Kidney epithelial cell (primary cell): ENCODE data around the gene POLR3E. TPM values are rescaled to one million over a fixed set of nuclear protein-coding genes. Genes with fewer than 3 reads are reported as not detected.

Experiments
- DNase-seq: peaks from one replicate; pipeline ENCODE4 v3.0.0-alpha.2; 2010; ENCODE audit warnings: low read depth
- H3K27me3 ChIP-seq: 2 replicates; pipeline ENCODE4 v1.6.0; 2011; ENCODE audit warnings: low read length; ENCODE audit not compliant: control insufficient read depth, insufficient read depth
- H3K36me3 ChIP-seq: 2 replicates; pipeline ENCODE4 v1.5.1; 2011; ENCODE audit warnings: low read length; ENCODE audit not compliant: control insufficient read depth, insufficient read depth
- H3K4me3 ChIP-seq: 2 replicates; pipeline ENCODE4 v1.5.1; 2011; ENCODE audit warnings: low read depth, mild to moderate bottlenecking, control low read depth, low read length
- total RNA-seq: library from RNA; depleted of rRNA; stranded (reverse); fragments of >200 nt; gene quantifications from 2 replicates; pipeline ENCODE4 v1.2.3, GENCODE V29; 2015
- TF ChIP-seq, protein P1 (sequence below): IDR thresholded peaks from 2 replicates; pipeline ENCODE4 v1.5.1; 2011; ENCODE audit warnings: mild to moderate bottlenecking, moderate library complexity, low read length, control low read depth, inconsistent platforms; ENCODE audit not compliant: insufficient read depth, poor library complexity, severe bottlenecking

Gene POLR3E
- total RNA-seq, 1 donor from 2014 or later, result 39.4 TPM

DNA sequence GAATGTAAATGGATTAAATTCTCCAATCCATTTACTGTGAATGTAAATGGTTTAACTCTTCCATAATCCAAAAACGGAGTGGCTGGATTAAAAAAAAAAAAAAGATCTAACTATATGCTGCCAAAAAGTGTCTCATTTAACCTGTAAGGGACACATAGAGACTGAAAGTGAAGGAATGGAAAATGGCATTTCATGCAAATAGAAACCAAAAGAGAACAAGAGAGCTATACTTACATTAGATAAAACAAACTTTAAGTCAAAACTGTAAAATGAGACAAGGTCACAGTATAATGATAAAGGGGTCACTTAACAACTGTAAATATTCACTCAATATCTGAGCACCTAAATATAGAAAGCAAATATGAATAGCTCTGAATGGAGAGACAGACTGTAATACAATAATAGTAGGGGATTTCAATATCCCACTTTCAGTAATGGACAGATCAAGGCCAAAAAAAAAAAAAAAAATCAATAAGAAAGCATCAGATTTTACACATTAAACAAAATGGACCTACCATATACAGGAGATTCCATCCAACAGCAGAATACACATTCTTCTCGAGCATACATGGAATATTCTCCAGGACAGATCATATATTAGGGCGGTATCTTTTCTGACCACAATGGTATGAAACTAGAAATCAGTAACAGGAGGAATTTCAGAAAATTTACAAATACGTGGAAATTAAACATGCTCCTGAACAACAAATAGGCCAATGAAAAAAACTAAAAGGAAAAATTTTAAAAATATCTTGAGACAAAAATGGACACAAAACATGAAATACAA lies 40.8 kb downstream of the POLR3E start:
- H3K36me3 ChIP-seq, result peaks cover 2% of the 10 kb centered on the region
- no peak for DNase-seq
- TF ChIP-seq, protein P1, sequence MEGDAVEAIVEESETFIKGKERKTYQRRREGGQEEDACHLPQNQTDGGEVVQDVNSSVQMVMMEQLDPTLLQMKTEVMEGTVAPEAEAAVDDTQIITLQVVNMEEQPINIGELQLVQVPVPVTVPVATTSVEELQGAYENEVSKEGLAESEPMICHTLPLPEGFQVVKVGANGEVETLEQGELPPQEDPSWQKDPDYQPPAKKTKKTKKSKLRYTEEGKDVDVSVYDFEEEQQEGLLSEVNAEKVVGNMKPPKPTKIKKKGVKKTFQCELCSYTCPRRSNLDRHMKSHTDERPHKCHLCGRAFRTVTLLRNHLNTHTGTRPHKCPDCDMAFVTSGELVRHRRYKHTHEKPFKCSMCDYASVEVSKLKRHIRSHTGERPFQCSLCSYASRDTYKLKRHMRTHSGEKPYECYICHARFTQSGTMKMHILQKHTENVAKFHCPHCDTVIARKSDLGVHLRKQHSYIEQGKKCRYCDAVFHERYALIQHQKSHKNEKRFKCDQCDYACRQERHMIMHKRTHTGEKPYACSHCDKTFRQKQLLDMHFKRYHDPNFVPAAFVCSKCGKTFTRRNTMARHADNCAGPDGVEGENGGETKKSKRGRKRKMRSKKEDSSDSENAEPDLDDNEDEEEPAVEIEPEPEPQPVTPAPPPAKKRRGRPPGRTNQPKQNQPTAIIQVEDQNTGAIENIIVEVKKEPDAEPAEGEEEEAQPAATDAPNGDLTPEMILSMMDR, result no peak
- no peak overlapping the region for H3K4me3 ChIP-seq
- no peaks in the 10 kb centered on the region for H3K27me3 ChIP-seq

DNA sequence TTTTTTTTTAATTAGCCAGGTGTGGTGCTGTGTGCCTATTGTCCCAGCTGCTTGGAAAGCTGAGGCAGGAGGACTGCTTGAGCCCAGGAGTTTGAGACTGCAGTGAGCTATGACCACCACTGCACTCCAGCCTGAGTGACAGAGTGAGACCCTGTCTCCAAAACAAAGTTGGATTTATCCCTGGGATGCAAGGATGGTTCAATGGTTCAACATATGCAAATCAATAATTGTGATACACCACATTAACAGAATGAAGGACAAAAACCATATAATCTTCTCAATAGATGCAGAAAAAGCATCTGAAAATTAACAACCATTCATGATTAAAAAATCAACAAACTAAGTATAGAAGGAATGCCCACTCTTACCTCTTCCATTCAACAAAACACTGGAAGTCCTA lies 43.7 kb downstream of the POLR3E start:
- H3K27me3 ChIP-seq, result no peaks in the 10 kb centered on the region
- H3K4me3 ChIP-seq, result no peak overlapping the region
- TF ChIP-seq, protein P1, result no peak
- DNase-seq, result no peak
- H3K36me3 ChIP-seq, result no peaks in the 10 kb centered on the region

DNA sequence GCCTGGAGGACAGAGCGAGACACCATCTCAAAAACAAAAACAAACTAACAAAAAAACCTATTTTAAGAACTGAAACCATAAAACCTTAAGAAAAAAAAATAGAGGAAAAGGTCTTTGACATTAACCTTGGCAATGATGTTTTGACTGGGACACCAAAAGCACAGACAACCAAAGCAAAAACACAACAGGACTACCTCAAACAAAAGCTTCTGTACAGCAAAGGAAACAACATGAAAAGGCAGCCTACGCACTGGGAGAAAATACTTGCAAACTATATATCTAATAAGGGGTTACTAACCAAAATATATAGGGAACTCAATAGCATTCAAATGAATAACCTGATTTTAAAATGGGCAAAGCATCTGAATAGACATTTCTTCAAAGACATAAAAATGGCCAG lies 44.9 kb downstream of the POLR3E start:
- no peak for DNase-seq
- TF ChIP-seq, protein P1, result no peak

DNA sequence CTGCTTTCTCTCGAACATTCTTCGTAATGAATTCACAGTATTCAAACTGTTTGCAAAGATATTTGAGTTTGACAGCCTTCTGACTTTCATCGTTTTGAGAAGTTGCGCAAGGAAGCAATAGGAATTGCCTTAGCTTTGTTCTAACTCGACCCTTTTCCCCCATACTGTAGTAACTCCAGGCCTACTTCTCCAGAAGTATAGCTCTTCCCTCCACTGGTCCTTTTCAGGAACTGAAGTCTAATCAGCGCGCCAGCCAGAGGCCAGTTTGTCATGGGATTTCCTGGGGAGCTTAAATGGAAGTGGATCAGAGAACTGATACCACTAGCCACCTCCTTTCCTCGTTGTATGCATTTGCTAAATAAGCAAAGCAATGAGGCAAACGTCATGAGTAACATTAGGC lies 49.3 kb downstream of the POLR3E start:
- DNase-seq, result no peak
- Histone ChIP-seq H3K4me3 (no peak overlapping the region), H3K27me3 (no peaks in the 10 kb centered on the region), H3K36me3 (peaks cover 1% of the 10 kb centered on the region)
- TF ChIP-seq, protein P1, result no peak

More for the DNA sequence above, 44.9 kb downstream of the POLR3E start:
- H3K4me3 ChIP-seq, result no peak overlapping the region
- no peaks in the 10 kb centered on the region for H3K27me3 ChIP-seq
- H3K36me3 ChIP-seq, result peaks cover 1% of the 10 kb centered on the region

DNA sequence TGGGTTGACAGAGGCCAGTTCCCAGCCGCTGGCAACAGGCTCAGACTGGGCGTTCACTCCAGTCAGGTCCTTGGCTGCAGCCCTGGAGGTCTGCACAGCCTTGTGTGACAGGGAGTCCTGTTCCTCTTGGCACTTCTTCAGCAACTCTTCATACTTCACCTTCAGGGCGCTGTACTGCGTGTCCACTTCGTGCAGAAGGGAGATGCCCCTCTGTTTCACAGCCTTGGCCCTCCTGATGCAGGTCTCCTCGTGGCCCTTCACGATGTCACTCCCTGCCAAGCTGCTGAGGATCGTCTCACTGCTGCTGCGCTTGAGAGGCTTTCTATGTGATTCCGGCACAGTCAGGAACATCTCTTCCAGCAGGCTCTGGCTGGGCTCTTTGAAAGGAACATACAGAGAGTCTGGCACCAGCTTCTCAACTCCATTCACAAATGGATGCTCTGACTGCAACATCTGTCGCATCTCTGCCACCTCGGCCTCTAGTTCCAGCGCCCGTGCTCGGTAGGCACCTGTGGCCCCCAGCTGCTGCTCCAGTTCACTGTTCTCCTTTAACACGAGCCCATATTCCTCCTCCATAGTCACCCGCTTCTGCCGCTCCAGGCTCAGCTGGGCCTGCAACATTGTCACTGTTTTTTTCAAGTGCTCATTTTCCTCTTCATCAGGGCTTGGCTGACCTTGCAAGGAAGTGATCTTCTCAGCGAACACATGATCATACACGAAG lies 50.1 kb downstream of the POLR3E start:
- Histone ChIP-seq H3K36me3 (peaks cover 3% of the 10 kb centered on the region), H3K4me3 (no peak overlapping the region), H3K27me3 (no peaks in the 10 kb centered on the region)
- no peak for DNase-seq
- TF ChIP-seq, protein P1, result no peak
